GM19025 (cell line): Measurements from ENCODE around the gene CDH8.

Experiments used
- ATAC-seq: cut with Tn5 transposase; IDR thresholded peaks from one replicate; pipeline ENCODE4 v1.9.1; 2021; ENCODE audit warnings: mild to moderate bottlenecking, low read depth, moderate library complexity; ENCODE audit not compliant: unreplicated experiment

Gene CDH8

DNA sequence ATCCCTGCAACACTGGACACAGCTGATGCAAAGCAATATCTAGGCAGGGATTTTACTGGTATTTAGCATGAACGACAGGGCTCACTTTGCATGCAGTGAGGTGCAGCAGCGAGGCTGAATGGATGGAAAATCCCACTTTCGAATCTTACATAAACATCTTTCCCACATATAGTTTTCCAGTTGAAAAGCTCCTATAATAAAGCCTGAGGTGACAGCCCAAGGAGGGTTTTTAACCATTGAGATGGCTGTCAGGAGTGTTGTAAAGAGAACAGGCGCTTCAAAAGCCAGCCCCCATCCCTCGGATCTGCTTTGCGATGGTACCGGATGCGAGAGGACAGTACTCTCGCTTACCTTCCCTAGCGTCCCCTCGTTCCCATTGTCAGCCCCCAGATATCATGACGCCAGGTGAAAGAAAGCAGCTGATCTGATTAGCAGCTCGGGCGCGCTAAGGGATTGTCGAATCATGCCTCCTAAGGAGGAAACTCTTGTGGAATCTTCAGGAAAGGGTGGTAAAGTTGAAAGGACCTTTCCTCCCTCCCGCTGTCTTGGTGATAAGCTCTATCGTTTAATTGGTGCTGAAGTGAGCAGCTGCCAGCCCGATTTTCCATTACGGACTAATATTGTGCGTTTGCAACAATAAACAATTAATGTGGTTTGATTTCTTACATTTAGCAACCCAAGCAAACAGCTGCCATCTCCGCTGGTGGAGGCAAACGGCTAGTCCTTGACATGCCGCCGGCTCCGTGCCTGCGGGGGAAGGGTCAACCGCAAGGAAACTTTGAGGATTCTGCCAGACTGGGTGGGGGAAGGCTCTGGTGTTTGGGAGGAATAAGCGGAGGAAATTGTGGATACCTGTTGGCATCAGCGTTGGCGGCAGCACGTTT lies 1.8 kb downstream of the CDH8 start:
- no peak for ATAC-seq

DNA sequence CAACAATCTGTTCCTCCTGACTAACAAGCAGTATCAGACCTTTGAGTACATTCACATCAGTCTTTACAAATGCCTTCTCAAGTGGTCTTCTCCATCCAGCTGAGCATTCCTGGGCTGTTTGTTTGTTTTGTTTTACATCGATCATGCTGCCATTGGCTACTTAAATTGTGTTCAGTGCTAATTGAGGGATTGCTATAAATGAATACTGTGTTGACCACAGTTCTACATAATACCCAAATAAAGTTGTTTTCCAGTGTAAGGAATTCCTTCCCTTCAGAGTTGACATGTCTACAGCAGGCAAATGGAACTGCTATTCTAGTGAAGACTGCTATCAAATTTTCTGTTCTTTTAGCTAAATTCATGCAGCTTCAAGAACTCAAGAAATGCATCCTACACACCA lies 3.2 kb downstream of the CDH8 start:
- ATAC-seq, result no peak

DNA sequence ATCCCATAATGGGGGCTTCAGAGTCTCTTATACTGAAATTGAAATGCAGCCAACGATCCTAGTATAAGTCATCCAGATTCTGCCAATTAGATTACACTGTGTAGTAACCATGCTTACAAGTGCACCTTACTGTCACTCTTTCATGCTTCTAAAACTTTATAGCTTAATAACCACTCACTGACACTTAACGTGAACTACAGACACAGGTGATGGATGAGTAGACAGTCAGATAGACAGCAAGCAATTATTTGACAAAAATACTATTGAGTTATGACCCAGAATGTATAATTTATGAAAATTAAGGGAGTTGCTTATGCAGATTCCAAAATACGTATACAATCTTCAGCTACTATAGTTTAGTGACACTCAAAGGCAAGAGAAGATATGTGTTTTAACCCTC lies 6.3 kb downstream of the CDH8 start:
- no peak for ATAC-seq

DNA sequence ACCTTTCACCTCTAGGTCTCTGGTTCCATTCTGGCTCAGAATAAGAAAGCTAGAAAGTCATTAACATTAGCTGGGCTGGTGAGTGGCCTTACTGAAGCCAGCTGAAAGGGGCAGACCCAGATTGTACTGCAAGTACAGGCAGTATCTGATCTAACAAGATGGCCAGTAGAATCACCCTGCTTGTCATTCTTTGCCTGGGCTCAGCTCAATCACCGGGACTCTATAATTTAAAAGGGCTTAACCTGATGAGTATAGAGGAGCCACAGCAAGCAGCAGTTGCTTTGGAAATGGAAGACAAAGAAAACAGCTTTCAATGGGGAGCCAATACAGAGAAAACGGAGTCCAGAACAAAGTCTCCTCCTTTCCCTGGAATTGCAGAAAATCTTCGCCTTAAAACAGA lies 13.6 kb downstream of the CDH8 start:
- ATAC-seq, result no peak

DNA sequence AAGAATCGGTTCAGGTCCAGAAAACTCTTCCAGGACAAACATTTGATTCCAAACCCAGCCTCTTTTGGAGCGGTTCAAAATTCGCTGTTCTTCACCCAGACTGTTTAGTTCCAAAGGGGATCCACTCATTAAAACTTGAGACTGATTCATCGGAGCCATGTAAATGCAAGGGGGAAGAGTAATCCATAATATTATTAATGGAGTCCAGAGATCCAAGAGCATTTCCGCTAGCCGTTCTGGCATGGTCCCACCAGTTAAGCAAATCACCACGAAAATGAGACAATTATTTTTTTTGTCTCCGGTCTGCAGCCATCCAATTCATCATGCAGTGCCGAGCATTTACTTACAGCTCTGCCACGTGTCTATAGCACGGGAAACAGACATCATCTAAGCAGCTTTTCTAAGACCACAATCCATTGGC lies 15.1 kb downstream of the CDH8 start:
- no peak for ATAC-seq

DNA sequence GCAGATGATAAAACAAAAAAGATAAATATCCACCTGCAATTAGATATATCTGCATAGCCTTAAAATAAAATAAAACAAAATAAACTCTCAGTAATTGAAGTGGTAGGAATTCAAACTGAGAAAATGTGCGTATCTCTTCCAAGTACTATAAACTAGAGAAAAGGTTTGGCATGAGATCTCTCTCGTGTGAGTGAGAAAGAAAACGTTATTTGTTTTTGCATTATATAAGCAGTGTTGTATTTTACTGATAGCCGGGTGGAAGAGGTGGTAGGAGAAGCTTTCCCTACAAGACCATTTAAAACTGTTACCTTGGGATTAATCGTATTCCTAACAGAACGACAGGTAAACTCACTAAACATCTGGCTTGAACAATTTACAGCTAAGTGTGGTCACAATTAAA lies 15.6 kb downstream of the CDH8 start:
- no peak for ATAC-seq

DNA sequence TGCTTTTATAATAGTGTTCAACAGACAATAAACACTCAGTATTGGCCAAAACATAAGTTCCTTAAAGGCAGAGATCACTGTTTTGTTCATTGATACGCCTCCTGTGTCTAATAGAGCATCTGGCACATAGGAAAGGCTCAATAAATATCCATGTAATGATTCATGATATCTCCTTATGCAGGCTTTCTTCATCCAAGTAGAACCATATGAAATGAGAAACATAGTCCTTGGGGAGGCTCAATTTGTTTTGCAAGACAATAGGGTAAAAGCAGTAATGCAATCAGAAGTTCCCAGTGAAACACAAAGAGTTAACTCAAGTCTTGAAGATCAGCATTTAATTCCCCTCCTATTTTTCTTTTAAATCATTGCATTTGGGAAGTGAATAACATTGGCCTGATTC lies 16.4 kb downstream of the CDH8 start:
- no peak for ATAC-seq

DNA sequence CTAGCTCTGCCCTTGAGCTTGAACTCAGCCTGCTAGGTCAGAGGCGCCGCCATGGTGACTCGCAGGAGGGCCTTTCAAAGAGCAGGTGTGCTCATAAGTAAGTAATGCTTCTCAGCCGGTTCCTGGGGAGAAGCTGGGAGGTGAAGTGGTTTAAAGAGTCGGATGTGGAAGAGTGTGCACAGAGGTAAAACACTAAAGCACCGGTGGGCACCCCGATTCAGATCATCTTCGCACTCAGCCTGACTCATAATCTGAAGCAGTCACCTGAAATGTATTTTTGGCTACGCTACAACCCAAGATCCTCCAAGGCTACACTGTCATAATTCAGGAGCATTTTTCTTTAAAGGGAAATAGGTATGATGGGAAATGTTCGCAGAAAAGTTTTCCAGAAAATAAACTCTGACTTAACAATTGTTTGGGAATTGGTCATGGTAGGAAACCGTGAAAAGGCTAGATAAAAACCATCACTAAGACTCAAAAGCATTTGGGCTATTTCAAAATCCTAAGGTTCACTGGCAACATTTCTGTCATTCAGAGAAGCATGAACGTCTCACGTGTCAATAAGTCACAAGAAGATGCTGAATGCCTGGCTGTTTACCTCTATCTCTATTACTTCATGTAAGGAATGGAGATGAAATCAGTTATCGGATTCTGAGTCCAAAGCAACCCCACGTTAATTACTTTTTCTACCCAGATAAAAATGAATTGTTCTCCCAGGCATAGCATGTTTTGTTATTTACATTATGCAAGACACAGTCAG lies 17.8 kb downstream of the CDH8 start:
- ATAC-seq, result no peak

DNA sequence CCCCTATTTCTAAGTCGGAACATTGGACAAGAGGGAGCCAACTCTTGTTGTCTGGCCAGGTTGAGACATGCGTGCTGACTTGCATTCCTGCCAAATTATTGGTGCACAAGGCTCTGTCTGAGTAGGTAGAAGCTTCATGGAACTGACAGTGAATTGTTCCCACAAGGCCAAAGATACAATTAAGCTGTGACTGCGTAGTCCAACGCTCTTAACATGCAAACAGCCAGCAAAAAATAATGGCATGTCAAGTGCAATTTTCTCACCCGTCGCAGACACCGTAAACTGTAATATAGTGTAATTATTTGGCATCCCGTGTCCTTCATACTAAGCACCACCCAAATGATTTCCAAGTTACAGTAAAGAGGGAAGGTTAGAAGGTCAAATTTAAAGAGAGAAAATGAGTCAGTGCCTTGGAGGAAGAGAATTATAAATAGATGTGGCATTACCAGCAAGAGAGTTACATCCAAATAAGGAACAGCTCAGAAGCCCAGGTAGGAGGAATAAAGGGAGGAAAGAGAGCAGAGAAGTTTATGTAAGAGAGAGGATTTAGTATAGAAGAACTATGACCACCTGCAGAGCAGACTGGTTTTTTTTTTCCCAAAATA lies 21.8 kb downstream of the CDH8 start:
- no peak for ATAC-seq

DNA sequence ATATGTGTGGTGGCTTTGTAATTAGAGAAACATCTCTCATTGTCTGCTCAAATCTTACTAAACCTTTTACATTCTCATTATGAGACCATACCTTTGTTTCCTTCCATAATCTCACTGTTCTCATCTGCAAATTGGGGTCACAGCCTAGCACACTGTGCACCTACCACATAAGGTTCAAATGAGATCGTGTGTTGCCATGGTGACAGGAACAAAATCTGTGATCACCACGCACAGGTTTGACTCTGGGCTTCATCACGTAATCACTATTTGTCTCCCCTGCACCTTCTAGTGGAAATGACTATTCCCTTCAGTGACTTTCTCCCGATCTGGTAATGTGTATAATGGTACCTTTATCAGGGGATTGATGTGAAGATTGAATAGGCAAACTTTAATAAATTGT lies 26.1 kb downstream of the CDH8 start:
- ATAC-seq, result no peak

DNA sequence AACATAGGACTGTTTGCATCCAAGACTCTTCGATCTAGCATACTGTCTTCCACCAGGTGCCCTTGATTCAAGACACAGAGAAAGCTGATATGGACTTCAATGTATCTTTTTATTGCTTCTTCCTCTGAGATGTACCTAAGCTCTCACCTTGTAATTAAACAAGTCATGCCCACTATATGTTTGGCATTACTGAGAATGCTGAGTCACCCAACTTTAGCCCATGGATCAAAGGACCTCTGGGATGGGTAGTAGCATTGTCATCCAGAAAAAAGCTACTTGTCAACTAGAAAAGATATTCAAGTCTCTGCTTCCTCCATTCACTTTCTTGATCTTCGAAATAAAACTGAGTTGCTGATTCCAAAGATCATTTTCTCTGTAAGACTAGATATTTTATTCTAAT lies 37.8 kb downstream of the CDH8 start:
- ATAC-seq, result no peak

DNA sequence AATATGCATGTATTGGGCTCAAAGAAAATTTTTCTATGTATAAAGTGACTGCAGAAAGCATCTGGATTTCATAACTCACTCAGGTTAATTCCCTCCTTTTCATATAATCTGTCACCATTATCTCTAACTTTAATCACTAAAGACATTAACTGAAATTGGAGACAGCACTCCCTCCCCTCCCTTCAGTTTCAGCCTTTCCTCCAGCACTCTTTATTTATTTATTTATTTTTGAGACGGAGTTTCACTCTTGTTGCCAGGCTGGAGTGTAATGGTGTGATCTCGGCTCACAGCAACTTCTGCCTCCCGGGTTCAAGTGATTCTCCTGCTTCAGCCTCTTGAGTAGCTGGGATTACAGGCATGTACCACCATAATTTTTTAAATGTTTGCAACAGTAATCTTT lies 43.1 kb downstream of the CDH8 start:
- ATAC-seq, result no peak

DNA sequence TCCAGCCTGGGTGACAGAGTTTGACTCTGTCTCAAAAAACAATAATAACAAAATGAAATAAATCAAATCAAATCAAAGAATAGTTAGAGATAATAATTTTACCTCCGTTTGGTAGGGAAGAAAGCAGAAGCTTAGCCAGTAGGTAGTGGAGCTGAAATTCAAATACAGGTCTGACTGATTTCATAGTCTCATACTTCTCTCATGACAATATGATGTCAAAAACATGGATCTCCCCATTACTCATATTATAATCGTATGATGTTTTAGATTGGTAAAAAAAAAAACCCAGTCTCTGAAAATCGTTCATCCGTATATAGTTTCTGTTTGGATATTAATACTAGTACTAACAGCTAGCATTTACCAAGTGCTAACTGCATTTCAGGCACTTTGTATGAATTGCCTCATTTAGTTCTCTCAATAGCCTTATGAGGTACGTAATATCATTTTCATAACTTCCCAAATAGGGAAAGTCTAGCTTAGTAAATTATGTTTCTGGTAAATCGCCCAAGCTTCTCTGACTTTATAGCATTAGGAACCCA lies 48.7 kb downstream of the CDH8 start:
- no peak for ATAC-seq

DNA sequence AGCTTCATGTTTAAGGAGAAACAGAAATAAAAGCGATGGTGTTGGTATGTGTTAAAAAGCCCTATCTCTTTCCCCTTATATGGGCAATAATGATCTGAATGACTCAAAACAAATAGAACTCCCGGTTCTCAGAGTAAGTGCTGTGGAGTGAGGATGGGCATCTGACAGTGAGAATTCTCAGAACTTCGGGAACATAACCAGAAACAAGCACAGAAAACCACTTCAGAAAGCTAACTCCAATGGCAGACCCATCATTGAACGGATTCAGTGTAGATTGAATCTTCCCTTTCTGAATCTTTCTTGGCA lies 67.2 kb downstream of the CDH8 start:
- no peak for ATAC-seq

DNA sequence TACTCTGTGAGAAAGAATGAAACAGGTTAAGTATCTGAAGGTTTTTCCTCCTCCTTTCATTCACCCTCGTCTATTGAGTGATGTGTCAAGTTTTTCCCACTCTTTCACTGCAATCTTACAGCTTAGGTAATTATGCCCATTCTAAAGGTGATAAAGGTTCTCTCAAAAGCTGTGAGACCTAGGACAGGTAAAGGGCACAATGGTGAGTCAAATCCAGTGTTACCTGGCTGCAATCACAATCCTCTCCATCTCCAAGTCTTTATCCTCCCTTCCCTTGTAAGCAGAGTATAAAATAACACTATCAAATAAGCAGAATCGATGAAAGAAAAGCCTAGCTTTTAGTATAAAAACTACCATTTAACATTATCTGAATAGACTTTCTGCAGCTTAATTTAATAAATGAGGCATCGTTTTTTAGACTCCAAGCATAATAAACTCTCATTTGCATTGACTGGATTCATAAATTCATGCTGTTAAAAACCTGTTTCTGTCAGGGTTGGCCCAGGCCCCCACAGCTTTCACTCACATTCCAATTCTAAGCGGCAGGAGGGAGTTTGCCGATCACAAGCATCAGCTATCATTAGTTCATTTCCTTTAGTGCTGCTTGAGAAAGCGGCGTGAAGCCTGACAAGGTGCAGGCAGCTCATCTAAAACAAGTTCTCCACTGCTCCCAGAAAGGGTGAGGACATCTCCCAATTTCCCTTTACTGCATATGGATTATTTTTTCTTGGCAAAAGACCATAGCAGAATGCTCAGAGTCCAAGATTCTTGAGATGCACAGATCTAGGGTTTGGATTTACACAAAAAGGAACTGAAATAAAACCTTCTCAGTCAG lies 67.8 kb downstream of the CDH8 start:
- no peak for ATAC-seq

DNA sequence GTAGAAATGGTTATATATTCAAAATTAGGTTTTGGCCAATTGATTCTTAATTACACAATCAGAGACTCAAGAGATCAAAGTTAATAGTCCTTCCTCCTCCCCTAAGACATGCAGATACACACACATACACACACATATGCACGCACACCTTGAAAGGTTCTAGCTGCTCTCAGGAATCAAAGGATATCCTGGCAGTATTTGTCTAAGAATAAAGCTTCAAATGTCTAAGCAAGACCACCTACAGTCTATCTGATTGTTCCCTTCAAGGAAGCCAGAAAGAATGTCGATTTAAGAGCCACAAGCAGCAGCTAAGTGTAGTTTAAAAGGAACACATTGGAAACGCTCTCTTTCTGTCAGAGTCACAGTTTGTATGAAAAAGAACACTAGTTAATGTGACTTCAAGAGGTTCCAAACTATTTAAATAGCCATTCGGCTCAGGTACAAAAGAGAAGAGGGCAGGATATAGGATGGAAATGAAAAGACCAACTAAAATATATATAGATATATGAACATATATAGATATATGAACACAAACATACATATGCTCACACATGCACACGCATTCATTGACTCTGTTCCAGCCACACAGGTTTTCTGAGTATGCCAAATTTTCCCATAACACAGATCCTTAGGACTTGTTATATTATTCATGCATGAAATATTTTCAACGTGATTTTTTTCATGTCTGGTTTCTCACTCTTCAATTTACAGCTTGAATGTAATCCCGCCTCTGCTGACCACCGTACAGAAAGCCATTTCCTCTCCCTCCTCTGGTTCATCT lies 79.0 kb downstream of the CDH8 start:
- ATAC-seq, result no peak

DNA sequence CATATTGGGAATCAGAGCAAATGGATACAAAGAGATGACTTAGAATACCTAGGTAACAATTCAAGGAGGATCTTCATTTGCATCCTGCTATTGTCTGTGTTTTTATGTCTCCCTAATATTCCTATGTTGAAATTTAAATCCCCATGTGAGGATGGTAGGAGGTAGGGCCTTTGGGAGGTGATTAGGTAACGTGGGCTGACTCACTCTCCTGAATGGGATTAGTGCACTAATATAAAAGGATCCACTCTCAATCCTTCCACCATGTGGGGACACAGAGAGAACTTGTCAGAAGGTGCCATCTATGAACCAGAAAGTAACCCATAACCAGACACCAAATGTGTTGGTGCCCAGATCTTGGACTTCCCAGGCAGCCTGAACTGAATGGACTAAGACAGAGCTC lies 83.4 kb downstream of the CDH8 start:
- no peak for ATAC-seq

DNA sequence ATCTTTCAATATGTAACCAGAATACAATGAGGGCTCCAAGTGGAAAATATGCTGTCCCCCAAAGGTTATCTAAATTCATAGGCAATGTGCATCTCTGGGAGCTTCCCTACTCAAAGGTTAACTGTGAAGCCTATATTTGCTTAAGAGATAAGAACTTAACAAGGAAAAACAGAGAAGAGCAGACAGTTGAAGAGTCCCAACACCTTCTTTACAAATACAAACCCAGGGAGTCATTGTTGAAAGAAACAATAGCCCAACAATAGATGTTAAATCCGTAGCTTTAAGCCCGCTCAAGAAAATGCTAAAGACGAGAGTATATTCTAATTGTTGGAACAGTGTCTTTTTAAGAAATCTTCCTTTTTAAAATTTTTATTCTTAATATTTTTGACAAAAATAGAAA lies 87.8 kb downstream of the CDH8 start:
- ATAC-seq, result no peak

DNA sequence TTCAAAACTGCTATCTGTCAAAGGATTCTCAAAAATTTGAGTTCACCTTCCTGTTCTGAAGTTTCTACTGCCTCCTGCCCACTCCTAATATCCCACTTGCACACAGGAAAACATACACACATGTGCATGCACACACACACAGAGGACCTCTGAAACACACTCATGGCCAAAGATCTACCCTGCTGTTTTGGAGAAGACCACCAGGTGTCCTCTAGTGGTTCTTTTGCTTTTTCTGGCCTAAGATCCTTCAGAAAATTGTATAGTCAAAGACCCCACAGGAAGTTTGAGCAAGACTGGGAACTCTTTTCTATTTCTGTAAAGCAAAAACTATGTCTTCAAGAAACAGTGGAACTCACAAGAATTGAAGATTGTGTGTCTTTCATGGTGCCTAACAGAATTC lies 90.2 kb downstream of the CDH8 start:
- ATAC-seq, result no peak

DNA sequence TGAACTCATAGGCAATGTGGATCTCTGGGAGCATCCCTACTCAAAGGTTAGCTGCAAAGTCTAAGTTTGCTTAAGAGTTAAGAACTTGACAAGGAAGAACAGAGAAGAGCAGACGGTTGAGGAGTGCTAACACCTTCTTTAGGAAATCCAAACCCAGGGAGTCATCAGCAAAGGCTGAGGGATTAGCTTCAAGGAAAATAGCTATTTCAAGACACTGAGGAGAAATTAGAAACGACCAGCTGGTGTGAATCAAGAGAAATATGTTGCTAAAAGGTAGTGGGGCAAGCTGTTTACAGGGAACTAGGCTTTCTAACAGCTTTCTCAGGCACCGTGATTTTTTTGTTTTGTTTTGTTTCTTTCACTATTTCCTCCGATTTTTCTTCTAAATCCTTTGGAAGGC lies 90.7 kb downstream of the CDH8 start:
- no peak for ATAC-seq
